SU-DHL-6 (cell line): ENCODE measurements around the gene IQSEC2.

Experiments used
- H2AFZ ChIP-seq: fragments of 200-600 bp; sonication (generic); 2 replicates; pipeline ENCODE4 v1.6.1; 2014; ENCODE audit warnings: low read depth, mild to moderate bottlenecking, moderate library complexity, mixed read lengths, antibody characterized with exemption, low read length; ENCODE audit not compliant: severe bottlenecking
- H3F3A ChIP-seq: fragments of 200-600 bp; shearing (Covaris generic); 2 replicates; pipeline ENCODE4 v1.6.0; 2016; ENCODE audit warnings: antibody characterized with exemption, mild to moderate bottlenecking; ENCODE audit not compliant: insufficient read depth
- H3K27ac ChIP-seq: fragments of 200-600 bp; sonication (generic); 2 replicates; pipeline ENCODE4 v1.5.1; 2016; ENCODE audit warnings: low read depth, mild to moderate bottlenecking, low read length, moderate library complexity, mixed read lengths
- H3K27me3 ChIP-seq: fragments of 200-600 bp; sonication (generic), shearing (Covaris generic); 2 replicates; pipeline ENCODE4 v1.6.0; 2014; ENCODE audit warnings: mild to moderate bottlenecking, low read length
- H3K36me3 ChIP-seq: fragments of 200-600 bp; sonication (generic); 2 replicates; pipeline ENCODE4 v1.6.1; 2014; ENCODE audit warnings: mild to moderate bottlenecking, low read length, mixed read lengths
- H3K4me2 ChIP-seq: fragments of 300-600, 200-600 bp; shearing (Covaris generic), sonication (generic); 2 replicates; pipeline ENCODE4 v1.6.0; 2014; ENCODE audit warnings: low read length, low read depth, mild to moderate bottlenecking; ENCODE audit not compliant: poor library complexity, severe bottlenecking
- H3K4me3 ChIP-seq: fragments of 200-600 bp; sonication (generic); 2 replicates; pipeline ENCODE4 v1.5.1; 2014; ENCODE audit warnings: antibody characterized with exemption, low read length, mild to moderate bottlenecking, mixed read lengths; ENCODE audit not compliant: insufficient read depth, poor library complexity, severe bottlenecking
- H3K79me2 ChIP-seq: fragments of 200-600 bp; sonication (generic); 2 replicates; pipeline ENCODE4 v1.6.1; 2014; ENCODE audit warnings: mild to moderate bottlenecking, low read length, moderate library complexity; ENCODE audit not compliant: insufficient read depth
- H3K9ac ChIP-seq: fragments of 200-600 bp; sonication (generic); 2 replicates; pipeline ENCODE4 v1.7.0; 2014; ENCODE audit warnings: mild to moderate bottlenecking, low read length
- H3K9me2 ChIP-seq: fragments of 200-600 bp; sonication (generic); replicated peaks from 2 replicates; pipeline ENCODE4 v1.6.1; 2014; ENCODE audit warnings: low read length; ENCODE audit not compliant: insufficient read depth
- H3K9me3 ChIP-seq: fragments of 200-600 bp; sonication (generic); 2 replicates; pipeline ENCODE4 v1.6.1; 2014; ENCODE audit warnings: low read length, mixed read lengths; ENCODE audit not compliant: insufficient read depth
- H4K20me1 ChIP-seq: fragments of 200-600 bp; sonication (generic); 2 replicates; pipeline ENCODE4 v1.6.1; 2014; ENCODE audit warnings: low read depth, mild to moderate bottlenecking, antibody characterized with exemption, low read length, moderate library complexity, mixed read lengths
- EZH2phosphoT487 ChIP-seq: fragments of 200-600 bp; sonication (generic), shearing (Covaris generic); conservative IDR thresholded peaks from 2 replicates; pipeline ENCODE4 v1.6.1; 2018; ENCODE audit warnings: mild to moderate bottlenecking, antibody characterized with exemption, low read length, moderate library complexity, mixed read lengths
- TF ChIP-seq, protein P1 (sequence below): fragments of 200-600 bp; sonication (generic); IDR thresholded peaks from one replicate; pipeline ENCODE4 v1.5.1; 2017; ENCODE audit warnings: antibody characterized with exemption, mild to moderate bottlenecking, low read length, moderate library complexity; ENCODE audit not compliant: insufficient read depth, poor library complexity, severe bottlenecking

IQSEC2 gene

GRCh38 chrX:53294024-53294648, 12.8 kb upstream of the IQSEC2 start:
- H3K27me3 ChIP-seq, result no peaks in the 10 kb centered on the region
- H4K20me1 ChIP-seq, result no peaks in the 10 kb centered on the region
- no peaks in the 10 kb centered on the region for H3K9me3 ChIP-seq
- H3K9ac ChIP-seq, result no peak overlapping the region
- no peaks in the 10 kb centered on the region for H3K36me3 ChIP-seq
- no peaks in the 10 kb centered on the region for H3F3A ChIP-seq
- no peak overlapping the region for H3K4me2 ChIP-seq
- no peak overlapping the region for H3K27ac ChIP-seq
- no peaks in the 10 kb centered on the region for H3K9me2 ChIP-seq
- H3K79me2 ChIP-seq, result no peaks in the 10 kb centered on the region
- no peak overlapping the region for H2AFZ ChIP-seq
- H3K4me3 ChIP-seq, result no peak overlapping the region
- no peak for TF ChIP-seq EZH2phosphoT487
- TF ChIP-seq, protein P1, sequence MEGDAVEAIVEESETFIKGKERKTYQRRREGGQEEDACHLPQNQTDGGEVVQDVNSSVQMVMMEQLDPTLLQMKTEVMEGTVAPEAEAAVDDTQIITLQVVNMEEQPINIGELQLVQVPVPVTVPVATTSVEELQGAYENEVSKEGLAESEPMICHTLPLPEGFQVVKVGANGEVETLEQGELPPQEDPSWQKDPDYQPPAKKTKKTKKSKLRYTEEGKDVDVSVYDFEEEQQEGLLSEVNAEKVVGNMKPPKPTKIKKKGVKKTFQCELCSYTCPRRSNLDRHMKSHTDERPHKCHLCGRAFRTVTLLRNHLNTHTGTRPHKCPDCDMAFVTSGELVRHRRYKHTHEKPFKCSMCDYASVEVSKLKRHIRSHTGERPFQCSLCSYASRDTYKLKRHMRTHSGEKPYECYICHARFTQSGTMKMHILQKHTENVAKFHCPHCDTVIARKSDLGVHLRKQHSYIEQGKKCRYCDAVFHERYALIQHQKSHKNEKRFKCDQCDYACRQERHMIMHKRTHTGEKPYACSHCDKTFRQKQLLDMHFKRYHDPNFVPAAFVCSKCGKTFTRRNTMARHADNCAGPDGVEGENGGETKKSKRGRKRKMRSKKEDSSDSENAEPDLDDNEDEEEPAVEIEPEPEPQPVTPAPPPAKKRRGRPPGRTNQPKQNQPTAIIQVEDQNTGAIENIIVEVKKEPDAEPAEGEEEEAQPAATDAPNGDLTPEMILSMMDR, result no peak

GRCh38 chrX:53291596-53291995, 10.2 kb upstream of the IQSEC2 start:
- no peak overlapping the region for H3K27ac ChIP-seq
- H3K4me2 ChIP-seq, result no peak overlapping the region
- H4K20me1 ChIP-seq, result no peaks in the 10 kb centered on the region
- no peaks in the 10 kb centered on the region for H3K9me2 ChIP-seq
- H3F3A ChIP-seq, result no peaks in the 10 kb centered on the region
- no peak overlapping the region for H3K4me3 ChIP-seq
- H3K27me3 ChIP-seq, result no peaks in the 10 kb centered on the region
- H3K9ac ChIP-seq, result no peak overlapping the region
- no peaks in the 10 kb centered on the region for H3K79me2 ChIP-seq
- no peaks in the 10 kb centered on the region for H3K36me3 ChIP-seq
- TF ChIP-seq, protein P1, result no peak
- TF ChIP-seq EZH2phosphoT487, result no peak
- H3K9me3 ChIP-seq, result no peaks in the 10 kb centered on the region
- no peak overlapping the region for H2AFZ ChIP-seq

DNA sequence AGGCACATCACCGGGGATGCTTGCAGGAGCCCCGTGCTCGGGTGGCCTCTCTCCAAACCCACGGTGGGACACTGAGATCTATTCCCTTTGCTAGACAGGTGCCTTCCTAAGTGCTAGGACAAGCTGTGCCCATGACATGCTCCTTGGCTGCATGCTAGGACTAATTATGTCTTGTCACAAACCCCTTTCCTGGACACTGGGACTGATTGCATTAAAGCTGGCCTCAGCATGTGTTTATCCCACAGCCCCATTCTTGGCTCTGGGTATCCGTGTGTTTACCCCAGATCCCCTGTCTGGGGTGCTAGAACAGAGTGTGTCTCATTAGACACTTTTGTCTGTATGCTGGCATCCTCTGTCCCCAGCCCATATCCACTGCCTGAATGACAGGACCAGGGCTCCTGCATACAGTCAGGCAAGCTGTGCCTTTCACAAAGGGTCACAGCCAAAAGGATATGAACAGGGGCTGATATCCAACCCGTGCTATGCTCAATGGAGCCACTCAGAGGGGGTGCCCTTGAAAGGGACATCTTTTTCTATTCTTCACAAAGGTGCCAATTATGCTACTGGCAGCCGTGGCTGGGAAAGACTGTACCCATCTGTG, 9.2 kb upstream of the IQSEC2 start:
- no peak overlapping the region for H3K27ac ChIP-seq
- H3K79me2 ChIP-seq, result no peaks in the 10 kb centered on the region
- no peaks in the 10 kb centered on the region for H3F3A ChIP-seq
- no peak for TF ChIP-seq EZH2phosphoT487
- TF ChIP-seq, protein P1, result no peak
- H3K27me3 ChIP-seq, result no peaks in the 10 kb centered on the region
- H3K36me3 ChIP-seq, result no peaks in the 10 kb centered on the region
- no peaks in the 10 kb centered on the region for H3K9me2 ChIP-seq
- H2AFZ ChIP-seq, result no peak overlapping the region
- no peak overlapping the region for H3K9ac ChIP-seq
- H4K20me1 ChIP-seq, result no peaks in the 10 kb centered on the region
- no peaks in the 10 kb centered on the region for H3K9me3 ChIP-seq
- H3K4me2 ChIP-seq, result no peak overlapping the region
- H3K4me3 ChIP-seq, result no peak overlapping the region
